NCI-H226 (cell line): ENCODE measurements around the gene TRIM3.
"Not testable (repeated sequence)": the region's sequence is repeated elsewhere in the genome, so short reads cannot be mapped to it uniquely, and the experiment has no call there.

ENCODE experiments used
- DNase-seq: peaks from one replicate; pipeline ENCODE4 v3.0.0-alpha.2; 2015

The TRIM3 gene

DNA sequence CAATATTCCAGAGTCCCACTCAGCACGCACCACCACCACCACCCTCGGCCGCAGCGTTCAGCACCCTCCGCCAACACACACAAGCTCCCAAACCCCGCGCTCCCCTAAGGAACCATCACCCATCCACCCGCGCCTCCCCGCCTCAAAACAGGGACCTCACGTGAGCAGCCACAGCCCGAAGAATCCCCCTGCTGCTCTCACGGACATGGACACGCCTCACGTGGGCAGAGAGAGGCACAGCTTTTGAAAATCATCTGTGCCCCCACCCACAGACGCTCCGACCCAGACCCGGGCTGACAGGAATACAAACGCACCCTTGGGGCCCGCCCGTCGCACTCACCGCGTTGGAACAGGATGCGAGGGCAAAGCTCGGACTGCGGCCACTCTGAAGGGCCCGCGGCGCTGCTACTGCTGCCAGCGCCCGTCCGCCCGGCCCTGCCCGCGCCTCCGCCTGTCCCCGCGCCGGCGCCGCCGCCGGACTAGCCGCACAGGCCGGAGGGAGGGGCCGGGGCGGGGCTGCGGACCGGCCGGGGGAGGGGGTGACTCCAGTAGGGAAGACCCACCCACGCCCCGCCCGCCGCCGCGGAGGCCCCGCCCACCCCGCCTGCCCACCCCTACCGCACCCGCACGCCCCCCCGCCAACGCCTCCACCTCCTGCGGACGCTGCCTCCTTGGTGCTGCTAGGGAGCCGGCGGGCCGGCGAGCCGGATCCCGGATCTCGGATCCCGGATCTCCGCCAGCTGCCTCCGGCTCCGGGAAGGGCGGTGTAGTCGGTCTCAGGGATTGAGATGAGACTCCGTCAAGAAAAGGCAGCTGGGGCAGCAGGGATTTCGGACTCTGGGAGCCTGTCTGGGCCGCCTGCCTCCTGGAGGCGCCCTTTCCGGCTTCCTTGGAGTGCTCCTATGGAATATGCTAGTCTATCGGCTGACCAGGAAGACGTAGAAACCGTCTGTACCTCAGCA lies at the start of gene TRIM3:
Gene TRIM3, minus strand, starts transcription at position 491 of the 962 bp plus-strand sequence. CDS start 8,246 bp downstream, outside the sequence.
- peak; percentile 62 for DNase-seq

- peak; percentile 37 for DNase-seq
Observed at GRCh38 chr11:6523253-6523652, 49.5 kb upstream of the TRIM3 start.

DNA sequence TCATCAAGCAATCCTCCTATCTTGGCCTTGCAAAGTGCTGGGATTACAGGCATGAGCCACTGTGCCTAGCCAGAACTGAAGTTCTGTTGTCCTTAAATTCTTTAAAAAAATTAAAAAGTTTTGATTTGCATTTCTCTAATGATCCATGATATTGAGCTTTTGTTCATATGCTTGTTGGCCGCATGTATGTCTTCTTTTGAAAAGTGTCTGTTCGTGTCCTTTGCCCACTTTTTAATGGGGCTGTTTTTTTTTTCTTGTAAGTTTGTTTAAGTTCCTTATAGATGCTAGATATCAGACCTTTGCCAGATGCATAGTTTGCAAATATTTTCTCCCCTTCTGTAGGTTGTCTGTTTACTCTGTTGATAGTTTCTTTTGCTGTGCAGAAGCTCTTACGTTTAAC lies 48.2 kb upstream of the TRIM3 start:
- DNase-seq = not testable (repeated sequence)

DNA sequence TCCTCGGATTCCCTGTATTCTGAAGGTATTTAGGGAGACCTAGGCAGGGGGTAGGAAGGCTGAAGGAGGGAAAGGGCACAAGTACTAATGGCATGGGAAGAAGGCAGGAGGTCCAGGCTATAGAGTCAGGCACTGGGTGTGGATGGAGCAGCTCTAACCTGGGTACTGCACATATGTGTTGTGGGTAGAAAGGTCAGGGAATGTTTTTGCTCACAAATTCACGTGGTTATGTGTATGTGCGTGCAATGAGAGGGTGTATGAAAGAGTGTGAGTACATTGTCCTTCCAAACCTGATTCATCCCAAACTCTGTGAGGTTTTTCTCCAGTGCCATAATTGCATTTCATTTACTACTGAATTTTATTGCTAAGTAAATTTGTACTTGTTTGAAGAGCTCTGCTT lies 46.5 kb upstream of the TRIM3 start:
- DNase-seq = no peak

DNA sequence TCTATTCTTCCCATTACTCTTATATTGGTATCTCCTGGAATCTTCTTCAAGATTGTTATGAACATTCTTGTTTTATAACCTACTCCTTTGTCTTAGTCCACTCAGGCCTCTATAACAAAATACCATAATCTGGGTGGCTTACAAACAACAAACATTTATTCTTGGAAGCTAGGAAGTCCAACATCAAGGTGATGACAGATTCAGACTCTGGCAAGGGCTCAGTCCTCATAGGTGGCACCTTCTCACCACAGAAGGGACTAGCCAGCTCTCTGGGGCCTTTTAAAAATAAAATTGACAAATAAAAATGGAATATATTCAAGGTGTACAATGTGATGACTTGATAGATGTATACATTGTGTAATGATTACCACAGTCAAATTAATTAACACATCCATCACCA lies 43.1 kb upstream of the TRIM3 start:
- no peak for DNase-seq

DNA sequence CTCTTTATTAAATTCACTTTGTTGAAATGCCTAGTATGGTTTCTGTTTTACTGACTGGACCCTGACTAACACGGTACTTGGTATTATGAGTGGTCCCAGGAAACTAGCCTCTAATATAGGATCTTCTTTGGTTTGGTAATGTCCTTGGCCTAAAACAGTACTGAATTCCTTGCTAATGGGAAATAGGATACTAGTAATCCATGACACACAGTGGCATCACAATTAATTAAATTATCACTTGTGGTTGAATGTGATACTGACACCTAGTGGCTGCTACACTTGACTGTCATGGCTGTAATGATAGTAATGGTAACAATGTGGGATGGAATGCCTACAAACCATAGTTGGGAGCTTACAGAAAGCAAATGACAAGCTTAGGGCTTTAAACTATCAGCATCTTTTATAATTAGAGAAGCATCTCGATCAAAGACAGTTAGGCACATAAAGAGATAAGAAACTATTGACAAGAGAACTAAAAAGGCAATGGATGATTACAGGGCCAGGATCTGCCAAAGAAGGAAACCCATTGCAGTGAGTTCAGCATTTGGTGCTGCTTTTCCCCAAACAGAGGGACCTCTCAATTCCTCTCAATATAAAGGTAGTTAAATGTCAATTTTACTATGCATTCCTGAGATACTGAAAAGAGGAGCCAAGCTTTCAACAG lies 32.0 kb upstream of the TRIM3 start:
- DNase-seq = peak; percentile 9

DNA sequence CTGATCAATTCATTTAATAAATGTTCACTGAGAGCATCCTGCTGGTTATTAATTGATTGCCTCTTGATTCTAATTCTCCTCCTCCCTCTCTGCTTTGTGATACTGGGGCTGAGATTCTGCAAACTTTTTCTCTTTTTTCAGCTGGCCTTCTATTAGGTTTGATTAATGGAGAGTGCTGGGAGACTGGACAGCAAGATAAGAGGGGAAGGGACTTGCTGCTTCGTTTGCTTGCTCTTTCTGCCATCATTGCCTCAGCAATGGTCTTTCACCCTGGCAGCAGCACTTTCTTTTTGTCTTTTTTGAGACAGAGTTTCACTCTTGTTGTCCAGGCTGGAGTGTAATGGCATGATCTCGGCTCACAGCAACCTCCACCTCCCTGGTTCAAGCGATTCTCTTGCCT lies 30.4 kb upstream of the TRIM3 start:
- no peak for DNase-seq

GRCh38 chr11:6502382-6502781 lies 28.6 kb upstream of the TRIM3 start:
- no peak for DNase-seq

- DNase-seq = no peak
Observed at GRCh38 chr11:6498544-6498943, 24.8 kb upstream of the TRIM3 start.

DNA sequence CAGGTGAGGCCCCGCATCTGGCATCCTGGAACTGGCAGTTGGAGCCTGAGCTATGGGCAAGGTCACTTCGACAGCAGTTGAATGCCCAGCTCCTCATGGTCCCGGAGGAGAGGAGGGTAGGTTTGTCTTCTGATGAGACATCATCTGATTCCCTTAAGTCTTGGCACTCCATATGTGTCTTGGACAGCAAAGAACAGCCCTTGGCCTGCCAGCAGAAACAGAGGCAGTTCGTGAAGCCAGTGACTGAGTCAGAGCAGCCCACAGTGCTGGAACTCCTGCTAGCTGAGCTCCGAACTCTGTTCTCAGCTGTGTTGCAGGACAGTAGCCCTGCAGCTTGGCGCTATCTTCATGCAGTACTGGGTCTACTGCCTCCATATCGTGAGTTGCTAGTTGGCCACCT lies 24.4 kb upstream of the TRIM3 start:
- no peak for DNase-seq

DNA sequence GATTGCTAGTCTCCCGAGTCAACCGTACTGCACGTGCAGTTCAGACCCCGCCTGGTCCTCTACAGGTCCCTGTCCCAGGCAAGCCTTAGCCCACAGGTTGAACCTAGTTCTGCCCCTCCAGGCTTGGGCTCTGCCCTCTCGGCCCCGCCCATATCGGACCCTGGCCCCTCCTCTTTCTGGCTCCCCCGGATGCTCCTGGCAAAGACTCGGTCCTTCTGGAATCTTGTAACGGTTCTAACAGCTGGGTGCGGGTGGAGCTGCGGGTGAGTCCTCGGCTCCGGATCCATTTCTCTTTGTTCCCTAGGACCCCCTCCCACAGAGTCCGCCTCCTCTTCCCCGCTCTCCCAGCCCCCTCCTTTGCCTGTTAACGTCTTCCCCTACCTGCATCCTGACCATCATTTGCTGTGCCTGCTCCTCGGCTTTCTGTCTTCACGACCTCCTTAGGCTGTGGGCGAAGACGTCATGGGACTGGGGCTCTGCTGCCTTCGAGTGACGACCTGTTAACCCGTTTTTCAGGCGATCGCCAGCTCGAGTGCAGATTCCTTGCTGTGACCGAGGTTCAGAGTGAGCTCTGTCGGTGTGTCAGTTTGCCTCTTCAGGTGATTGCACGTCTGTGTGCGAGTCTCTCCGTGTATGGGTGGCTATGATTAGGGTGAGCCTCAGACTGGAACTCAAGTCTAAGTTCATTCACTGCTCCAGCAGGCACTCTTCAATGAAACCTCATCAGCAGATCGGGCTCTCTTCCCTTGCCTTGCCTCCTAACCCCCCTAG lies 23.5 kb upstream of the TRIM3 start, which contains the start of gene DNHD1:
Gene DNHD1, plus strand, starts transcription at position 212 of the 771 bp plus-strand sequence. CDS start 936 bp downstream, outside the sequence.
- DNase-seq = no peak

- DNase-seq = no peak
Observed at GRCh38 chr11:6489306-6489705, 15.6 kb upstream of the TRIM3 start.

DNA sequence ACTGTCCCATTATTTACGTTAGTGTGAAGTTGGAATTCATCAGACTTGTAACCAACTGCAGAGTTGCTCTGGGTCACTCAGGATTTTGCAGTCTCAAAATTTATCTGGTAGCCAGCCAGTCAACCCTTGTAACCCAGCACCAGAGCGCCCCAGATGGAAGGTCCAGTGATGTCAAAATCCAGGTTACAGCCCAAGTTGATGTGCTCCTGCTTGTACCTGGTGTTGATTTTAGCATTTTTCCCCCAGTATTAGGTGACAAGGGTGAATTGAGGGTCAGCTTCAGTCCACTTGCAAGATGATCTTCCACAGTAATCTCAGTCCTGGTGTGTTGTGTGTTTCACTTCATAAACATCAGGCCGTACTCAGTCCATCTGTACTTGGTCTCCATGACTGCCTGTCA lies 15.1 kb upstream of the TRIM3 start:
- DNase-seq = no peak

- DNase-seq = no peak
Observed at GRCh38 chr11:6488342-6488741, 14.6 kb upstream of the TRIM3 start.

- DNase-seq = no peak
Observed at GRCh38 chr11:6486938-6487337, 13.2 kb upstream of the TRIM3 start.

DNA sequence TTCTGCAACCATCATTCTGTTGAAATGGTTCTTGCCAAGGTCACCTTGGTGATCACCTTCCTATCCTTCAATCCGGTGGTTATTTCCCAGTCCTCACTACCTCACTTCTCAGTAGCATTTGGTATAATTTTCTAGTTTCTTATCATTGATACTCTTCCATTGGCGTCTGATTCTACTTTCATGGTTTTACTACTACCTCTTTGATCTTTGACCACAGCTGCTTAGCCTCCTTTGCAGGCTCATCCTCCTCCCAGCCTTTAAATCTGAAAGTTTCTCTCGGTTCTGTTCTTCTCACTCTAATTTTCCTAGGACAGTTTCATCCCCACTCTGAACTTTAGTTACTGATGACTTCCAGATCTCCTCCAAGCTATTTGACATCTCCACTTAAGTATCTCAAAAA lies 12.5 kb upstream of the TRIM3 start:
- no peak for DNase-seq

DNA sequence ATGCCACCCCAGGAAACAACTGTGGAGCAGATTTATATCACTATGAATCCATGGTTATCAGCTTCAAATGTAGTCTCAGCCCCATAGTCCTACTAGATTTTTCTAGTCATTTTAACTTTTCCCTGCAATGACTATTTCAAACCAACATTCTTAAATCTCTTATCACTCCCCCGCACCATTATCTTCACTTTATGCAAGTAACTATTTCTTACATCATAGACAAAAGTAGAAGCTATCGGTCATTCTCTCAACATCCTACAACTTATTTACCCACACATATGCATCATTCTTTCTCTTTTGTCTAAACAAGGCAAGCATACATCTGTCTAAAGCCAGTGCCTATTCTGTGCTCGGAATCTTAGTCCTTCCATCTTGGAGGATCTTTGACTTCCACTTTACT lies 11.9 kb upstream of the TRIM3 start:
- peak; percentile 15 for DNase-seq

DNA sequence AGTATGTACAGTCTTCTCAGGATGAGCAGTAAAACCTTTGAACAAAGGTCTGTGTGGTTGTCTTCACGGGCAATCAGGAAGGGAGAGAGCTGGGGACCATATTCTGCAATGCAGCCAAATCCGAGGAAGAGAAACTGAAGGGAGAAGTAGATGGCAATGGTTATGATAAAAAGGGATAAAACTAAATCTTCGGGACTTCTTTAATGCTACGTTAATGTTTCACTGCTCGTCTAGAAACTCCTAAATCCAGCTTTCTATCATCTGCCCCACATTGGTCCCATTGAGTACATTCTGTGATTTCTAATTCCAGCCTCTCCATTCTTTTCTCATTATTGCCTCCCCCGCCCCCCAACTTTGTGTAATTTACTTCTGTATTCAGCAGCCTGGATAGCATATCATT lies 9.3 kb upstream of the TRIM3 start:
- DNase-seq = no peak

DNA sequence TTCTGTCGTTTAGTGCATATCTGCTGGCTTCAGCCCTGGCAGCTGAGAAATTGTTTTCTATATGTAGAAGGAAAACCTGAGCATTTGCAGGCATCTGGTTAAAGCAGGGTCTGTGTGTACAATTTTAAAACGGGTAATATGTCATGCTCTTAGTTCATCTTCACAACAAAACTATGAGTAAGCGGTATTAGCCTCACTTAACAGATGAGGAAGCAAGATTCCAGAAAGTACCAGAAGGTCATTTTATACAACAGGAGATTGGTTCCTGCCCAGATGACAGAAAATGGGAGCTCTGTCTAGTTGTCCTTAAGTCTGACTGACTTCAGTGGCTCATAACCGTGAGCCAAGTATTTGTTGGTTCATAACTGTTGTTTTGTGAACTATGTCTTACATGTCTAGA lies 8.7 kb upstream of the TRIM3 start:
- DNase-seq = no peak

DNA sequence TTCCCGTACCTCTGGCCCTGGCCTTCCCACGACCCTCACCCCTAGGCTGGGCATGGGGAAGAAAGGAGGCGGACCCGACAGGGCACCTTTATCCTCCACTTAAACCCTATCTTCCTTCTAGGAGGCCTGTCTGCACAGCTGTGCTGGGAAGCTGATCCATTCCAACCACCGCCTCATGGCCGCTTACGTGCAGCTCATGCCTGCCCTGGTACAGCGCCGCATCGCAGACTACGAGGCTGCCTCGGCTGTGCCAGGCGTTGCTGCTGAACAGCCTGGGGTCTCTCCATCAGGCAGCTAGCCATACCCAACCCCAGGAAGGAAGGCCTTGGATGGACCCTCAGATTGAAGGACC lies 8.2 kb upstream of the TRIM3 start:
- DNase-seq = no peak

GRCh38 chr11:6481012-6481923 lies 7.5 kb upstream of the TRIM3 start, which contains the start of the genes ARFIP2 and TIMM10B:
TSS of gene ARFIP2 (minus strand) at chr11:6481331. CDS start at chr11:6480421, 910 bp downstream.
TSS of gene TIMM10B (plus strand) at chr11:6481501. CDS start at chr11:6481517, 16 bp downstream.
- DNase-seq = peak; percentile 97

- no peak for DNase-seq
Observed at GRCh38 chr11:6480299-6480914, 6.7 kb upstream of the TRIM3 start.
